K562 (cell line): ENCODE results near the gene DNAJC11. TPM values are rescaled to one million over a fixed set of nuclear protein-coding genes. Genes with fewer than 3 reads are reported as not detected.

Experiments used
- ILF3 ChIP-seq: fragments of 450-650 bp; IDR thresholded peaks from 2 replicates; pipeline ENCODE4 v1.6.1; 2018; ENCODE audit warnings: antibody characterized with exemption, mild to moderate bottlenecking, moderate library complexity, borderline replicate concordance
- WHSC1 ChIP-seq: IDR thresholded peaks from one replicate; pipeline ENCODE4 v1.6.1; 2012; ENCODE audit warnings: low read length, control low read depth, inconsistent platforms
- polyA plus RNA-seq, 8 experiments: library from polyadenylated mRNA; depleted of rRNA in 4 of 8; stranded (reverse) in 5 of 8; unstranded in 3 of 8; fragments of >200 nt; fragmentation: Nextera tagmentation in 2 of 8; fragmentation: Illumina TruSeq in 1 of 8; extraction: Ambion mirVana in 2 of 8; extraction: Trizol in 1 of 8; gene quantifications; 2 replicates each; pipeline versions ENCODE4 v1.2.1 to v1.2.3, GENCODE V29; 2011 to 2014; ENCODE audit warnings: inconsistent platforms in 1 of 8, missing spikeins in 1 of 8
- total RNA-seq, 7 experiments: library from RNA; depleted of rRNA in 6 of 7; stranded (reverse); fragments of >200 nt in 6 of 7; fragmentation: Illumina TruSeq in 2 of 7; extraction: Trizol in 2 of 7; gene quantifications; 2 replicates each; pipeline versions ENCODE4 v1.2.1 to v1.2.3, GENCODE V29; 2011 to 2021; ENCODE audit warnings: low replicate concordance in 1 of 7
- TF ChIP-seq, protein P1 (sequence below): fragments of 450-650 bp; IDR thresholded peaks from 2 replicates; pipeline ENCODE4 v1.7.1; 2018; ENCODE audit warnings: mild to moderate bottlenecking, low read depth; ENCODE audit not compliant: partially characterized antibody
- TF ChIP-seq, protein P2 (sequence below): sonication (generic); formaldehyde crosslinking; IDR thresholded peaks from 2 replicates; pipeline ENCODE4 v1.8.1; 2023; ENCODE audit warnings: mild to moderate bottlenecking, missing genetic modification reagents
- TF ChIP-seq, protein P3 (sequence below): conservative IDR thresholded peaks from 2 replicates; pipeline ENCODE4 v1.6.1; 2011; ENCODE audit warnings: low read depth, mild to moderate bottlenecking, low read length; ENCODE audit not compliant: control insufficient read depth

Gene DNAJC11
- total and polyA plus RNA-seq, 9 of the 15 experiments (the other 6 are each of a cell fraction or from before 2014, with no cell fraction given): 14.1 to 123 (median 76.6) TPM

DNA sequence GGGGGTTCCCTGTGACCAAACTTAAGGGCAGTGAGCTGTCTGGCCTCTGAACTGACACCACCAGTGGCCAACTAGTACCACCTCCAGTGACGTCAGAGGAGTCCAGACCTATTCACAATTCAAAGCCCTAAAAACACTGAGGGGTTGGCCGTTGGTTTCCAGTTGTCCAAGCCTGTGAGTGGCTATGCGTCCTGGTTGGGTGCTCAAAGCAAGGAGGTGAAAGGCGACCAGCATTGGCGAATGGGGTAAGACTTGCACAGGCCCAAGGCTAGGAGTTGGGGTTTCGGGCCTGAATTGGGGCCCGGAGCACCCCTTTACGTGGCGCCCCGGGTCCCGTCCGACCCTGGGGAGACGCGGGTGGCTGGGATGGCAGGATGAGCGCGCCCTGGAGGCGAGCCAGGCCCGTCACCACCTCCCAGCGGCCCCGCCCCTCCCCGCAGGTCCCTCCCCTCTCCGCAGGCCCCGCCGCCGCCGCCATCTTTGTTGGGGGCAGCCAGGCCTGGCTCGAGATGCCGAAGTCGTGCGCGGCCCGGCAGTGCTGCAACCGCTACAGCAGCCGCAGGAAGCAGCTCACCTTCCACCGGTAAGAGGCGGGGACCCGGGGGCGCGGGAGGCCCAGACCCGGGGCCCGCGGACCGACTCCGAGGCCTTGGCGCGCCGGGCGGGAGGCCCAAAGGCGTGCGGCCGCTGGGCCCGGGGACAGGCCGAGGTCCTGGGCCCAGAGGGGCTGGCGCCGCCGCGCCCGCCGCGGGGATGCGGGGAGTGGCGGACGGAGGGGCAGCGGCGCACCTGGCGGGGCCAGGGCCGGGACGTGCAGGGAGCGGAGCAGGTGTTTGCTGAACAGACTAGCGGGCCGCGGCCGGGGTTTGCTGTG is 76.7 kb downstream of the DNAJC11 start, which contains the start of gene THAP3 (continued):
- TF ChIP-seq, protein P1, sequence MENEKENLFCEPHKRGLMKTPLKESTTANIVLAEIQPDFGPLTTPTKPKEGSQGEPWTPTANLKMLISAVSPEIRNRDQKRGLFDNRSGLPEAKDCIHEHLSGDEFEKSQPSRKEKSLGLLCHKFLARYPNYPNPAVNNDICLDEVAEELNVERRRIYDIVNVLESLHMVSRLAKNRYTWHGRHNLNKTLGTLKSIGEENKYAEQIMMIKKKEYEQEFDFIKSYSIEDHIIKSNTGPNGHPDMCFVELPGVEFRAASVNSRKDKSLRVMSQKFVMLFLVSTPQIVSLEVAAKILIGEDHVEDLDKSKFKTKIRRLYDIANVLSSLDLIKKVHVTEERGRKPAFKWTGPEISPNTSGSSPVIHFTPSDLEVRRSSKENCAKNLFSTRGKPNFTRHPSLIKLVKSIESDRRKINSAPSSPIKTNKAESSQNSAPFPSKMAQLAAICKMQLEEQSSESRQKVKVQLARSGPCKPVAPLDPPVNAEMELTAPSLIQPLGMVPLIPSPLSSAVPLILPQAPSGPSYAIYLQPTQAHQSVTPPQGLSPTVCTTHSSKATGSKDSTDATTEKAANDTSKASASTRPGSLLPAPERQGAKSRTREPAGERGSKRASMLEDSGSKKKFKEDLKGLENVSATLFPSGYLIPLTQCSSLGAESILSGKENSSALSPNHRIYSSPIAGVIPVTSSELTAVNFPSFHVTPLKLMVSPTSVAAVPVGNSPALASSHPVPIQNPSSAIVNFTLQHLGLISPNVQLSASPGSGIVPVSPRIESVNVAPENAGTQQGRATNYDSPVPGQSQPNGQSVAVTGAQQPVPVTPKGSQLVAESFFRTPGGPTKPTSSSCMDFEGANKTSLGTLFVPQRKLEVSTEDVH: peak; percentile 71
- TF ChIP-seq, protein P2, sequence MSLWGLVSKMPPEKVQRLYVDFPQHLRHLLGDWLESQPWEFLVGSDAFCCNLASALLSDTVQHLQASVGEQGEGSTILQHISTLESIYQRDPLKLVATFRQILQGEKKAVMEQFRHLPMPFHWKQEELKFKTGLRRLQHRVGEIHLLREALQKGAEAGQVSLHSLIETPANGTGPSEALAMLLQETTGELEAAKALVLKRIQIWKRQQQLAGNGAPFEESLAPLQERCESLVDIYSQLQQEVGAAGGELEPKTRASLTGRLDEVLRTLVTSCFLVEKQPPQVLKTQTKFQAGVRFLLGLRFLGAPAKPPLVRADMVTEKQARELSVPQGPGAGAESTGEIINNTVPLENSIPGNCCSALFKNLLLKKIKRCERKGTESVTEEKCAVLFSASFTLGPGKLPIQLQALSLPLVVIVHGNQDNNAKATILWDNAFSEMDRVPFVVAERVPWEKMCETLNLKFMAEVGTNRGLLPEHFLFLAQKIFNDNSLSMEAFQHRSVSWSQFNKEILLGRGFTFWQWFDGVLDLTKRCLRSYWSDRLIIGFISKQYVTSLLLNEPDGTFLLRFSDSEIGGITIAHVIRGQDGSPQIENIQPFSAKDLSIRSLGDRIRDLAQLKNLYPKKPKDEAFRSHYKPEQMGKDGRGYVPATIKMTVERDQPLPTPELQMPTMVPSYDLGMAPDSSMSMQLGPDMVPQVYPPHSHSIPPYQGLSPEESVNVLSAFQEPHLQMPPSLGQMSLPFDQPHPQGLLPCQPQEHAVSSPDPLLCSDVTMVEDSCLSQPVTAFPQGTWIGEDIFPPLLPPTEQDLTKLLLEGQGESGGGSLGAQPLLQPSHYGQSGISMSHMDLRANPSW (CRISPR knock-in tag): 0 out of 2 replicates have a peak, but pooled peaks have one; percentile 69
- TF ChIP-seq, protein P3, sequence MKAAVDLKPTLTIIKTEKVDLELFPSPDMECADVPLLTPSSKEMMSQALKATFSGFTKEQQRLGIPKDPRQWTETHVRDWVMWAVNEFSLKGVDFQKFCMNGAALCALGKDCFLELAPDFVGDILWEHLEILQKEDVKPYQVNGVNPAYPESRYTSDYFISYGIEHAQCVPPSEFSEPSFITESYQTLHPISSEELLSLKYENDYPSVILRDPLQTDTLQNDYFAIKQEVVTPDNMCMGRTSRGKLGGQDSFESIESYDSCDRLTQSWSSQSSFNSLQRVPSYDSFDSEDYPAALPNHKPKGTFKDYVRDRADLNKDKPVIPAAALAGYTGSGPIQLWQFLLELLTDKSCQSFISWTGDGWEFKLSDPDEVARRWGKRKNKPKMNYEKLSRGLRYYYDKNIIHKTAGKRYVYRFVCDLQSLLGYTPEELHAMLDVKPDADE: peak; percentile 64
- TF ChIP-seq ILF3 (peak; percentile 94; the same call in 1 of the 2 replicates), WHSC1 (no peak)
